GM10847 (cell line): Measurements from ENCODE around the gene KCNE4.

ENCODE experiments used
- POLR2A ChIP-seq: IDR thresholded peaks from 2 replicates; pipeline ENCODE4 v1.6.1; 2011; ENCODE audit not compliant: insufficient read length; ENCODE audit errors: extremely low read depth

The KCNE4 gene

GRCh38 chr2:223086370-223086981, 34.5 kb downstream of the KCNE4 start:
- no peak for TF ChIP-seq POLR2A

- no peak for TF ChIP-seq POLR2A
Measured at GRCh38 chr2:223087466-223087865, 35.5 kb downstream of the KCNE4 start.

DNA sequence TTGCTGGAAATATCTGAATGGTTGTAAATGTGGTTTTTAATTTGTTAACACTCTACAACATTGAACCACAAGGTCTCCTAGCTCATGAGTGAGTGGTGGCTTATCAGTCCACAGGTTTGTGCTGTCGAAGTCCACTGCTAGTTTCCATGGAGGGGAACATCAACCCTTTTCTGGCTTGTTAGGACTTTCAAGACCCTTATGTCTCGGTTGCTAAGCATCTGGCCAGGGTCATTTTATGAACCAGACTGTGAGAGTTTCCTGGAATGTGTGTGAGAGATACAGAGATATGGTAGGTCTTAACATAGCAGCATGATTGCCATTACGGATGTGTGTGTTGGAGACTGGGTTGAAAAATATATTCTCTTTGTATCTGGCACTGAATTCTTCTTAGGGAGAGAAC, 36.9 kb downstream of the KCNE4 start:
- TF ChIP-seq POLR2A = no peak

DNA sequence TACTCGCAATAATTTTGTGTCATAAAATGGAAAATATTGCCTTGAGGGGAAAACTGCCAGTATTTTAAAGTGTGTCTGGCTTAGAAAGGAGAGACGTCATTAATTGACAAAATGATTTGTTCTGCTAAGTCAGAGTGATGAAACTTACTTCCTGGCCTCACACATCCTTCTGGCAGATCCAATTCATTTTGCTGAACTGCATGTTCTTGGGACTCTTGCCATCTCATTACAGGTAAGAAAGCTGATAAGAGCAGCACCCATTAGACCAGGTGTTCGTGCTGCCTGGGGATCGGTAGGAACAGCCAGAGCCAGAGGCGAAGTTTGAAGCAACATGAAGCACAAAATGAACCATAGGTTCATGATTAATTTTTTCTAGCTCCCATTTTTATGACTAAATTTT, 38.0 kb downstream of the KCNE4 start:
- TF ChIP-seq POLR2A = no peak

- no peak for TF ChIP-seq POLR2A
Measured at GRCh38 chr2:223090540-223091235, 38.7 kb downstream of the KCNE4 start.

GRCh38 chr2:223092667-223093066, 40.7 kb downstream of the KCNE4 start:
- no peak for TF ChIP-seq POLR2A

DNA sequence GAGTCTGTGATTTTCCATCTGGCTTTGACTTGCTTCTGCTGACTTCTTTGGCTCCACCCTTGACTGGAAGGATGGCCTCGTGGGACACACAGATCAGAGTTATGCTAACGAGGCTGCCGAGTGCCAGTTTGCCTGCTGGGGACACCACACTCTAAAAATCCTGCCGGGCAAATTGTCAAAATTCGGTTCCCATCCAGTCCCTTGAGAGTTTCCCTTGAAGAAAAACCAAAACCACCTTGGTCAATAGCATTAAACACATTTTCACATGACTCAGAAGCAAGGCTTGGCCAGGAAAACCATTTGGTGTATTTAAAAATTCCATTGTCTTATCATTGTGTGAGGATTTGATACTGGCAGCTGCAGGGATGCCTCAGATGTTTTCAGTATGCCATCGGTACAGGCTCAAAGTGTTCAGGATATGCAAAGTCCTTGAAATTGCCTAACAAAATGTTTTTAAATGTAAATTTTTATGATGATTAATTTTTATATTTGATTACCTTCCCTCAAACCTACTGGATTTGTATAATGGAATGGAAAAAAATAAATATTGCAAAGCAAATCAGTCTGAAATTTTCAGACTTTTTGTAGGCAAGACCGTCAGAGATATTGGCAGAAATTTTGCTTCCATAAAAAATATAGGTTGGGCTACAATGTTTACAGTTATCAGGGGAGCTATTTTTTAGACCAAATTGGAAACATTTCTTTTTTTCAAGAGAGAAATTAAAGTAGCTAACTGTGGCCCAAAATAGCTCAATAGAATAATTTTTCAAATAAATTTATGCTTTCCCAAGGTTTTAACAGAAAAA, 41.6 kb downstream of the KCNE4 start:
- TF ChIP-seq POLR2A = no peak

DNA sequence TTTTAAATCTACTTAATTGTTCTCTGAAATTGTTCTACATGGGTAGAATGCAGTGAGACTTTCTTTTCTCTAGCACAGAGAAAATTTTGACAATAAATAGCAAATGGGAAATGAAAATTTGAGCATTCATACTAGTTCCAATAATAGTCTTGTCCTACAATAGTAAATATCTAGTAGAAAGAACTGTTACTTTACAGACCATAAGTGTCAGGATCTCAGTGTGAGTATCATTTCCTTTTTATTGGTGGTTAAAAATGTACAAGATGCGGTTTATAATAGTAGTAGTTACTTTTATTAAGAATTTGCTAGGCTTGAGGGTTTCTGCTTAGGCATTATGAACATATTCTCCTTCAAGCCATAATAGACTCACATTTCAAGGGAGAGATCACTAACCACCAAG, 43.2 kb downstream of the KCNE4 start:
- no peak for TF ChIP-seq POLR2A

DNA sequence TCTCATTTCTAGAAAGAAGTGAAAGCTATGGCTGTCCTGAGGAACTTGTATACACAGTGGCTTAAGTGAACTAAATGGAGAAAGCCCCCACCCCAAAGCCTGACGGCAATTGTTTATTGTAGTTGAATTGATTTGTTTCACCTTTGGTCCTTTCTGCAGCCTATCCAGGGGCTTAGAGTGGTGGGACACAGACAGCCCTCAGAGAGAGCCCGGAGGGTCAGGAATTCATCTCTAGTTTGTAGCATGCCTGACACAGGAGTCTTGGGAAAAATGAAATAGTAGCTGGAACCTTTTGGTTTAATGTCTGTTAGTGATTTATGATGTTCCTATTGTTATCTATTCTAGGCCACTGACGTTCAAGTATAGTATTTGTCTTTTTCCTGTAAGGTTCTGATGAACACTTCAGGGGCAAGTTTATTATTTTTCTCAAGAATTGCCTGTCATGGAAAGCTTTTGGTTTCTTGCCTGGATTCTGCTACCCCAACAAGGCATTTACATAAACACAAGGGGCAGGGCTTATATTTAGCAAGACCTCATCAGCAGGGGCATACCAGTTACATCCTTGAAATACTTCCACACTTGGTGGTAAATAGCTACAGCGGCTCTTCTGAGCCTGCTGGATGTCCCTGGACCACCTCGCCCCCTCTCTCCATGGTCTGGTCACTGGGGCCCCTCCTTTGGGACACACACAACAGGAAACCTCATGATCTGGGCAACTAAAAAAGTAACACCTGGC, 44.4 kb downstream of the KCNE4 start:
- no peak for TF ChIP-seq POLR2A

GRCh38 chr2:223097888-223098383, 45.9 kb downstream of the KCNE4 start:
- no peak for TF ChIP-seq POLR2A

DNA sequence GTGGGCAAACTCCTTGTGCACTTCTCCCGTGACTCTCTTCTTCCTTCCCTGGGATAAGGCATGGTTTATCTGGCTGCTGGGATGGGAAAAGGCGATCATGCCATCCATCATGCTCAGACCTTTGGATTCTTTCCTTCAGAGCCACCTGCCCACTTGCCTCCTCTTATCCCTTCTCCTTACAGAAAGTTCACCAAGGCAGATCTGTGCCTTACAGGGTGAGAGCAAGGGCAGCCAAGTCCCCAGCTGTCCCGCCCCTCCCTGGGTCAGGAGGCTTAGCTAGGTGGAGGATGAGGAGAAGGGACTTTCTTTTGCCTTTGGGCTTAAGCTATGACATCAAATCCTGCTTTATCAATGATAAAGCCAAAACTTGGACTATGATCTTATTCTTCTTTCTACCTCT, 47.6 kb downstream of the KCNE4 start:
- no peak for TF ChIP-seq POLR2A

DNA sequence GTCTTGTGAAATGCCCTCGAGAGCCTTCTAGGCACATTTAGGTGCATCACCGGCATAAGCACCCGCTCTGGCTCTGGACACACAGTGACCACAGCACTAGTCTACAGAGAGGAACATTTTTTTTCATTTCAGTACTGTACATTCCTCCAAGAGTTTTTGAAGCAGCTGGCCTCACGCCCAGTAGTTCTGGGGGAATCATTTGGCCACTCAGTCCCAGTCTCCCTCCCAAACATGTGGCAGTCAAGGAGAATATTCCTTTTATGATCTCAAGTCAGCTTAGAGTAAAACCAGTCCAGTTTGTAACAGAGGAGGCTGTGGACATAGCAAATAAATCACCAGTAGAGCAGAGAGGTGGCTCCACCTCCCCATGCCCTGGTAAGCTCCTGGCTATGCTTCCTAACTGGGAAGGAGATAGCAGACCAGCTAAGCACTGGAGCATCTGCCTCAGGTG, 48.1 kb downstream of the KCNE4 start:
- TF ChIP-seq POLR2A = no peak

DNA sequence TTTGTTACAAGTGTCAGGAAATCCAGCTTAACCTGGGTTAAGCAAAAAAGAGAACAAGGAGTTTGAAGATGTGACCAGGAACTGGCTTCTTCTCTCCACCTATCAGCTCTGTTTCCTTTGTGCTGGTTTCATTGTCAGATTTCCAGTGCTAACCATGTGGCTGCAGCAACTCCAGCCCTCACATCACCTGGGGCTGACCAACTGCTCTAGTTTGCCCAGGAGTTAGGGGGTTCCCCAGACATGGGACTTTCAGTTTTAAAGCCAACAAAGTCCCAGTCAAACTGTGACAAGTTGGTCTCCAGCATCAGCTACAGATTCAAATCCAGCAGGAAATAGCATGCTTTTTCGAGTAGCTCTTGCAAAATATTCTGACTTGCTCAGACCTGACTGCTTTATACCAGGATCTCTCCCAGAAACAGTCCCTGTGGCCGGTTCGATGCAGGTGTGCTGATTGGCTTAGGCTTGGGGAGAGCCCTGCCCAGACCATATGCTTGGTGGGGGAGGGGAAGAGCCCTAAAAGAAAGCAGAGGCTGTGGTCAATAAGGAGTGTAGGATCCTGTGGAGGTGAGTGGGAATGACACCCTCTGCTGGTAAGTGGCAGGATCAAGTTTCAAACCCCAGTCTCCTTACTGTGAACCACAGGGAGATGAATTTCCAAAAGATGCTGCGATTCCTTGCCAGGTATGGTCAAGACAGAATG, 49.5 kb downstream of the KCNE4 start:
- TF ChIP-seq POLR2A = no peak

DNA sequence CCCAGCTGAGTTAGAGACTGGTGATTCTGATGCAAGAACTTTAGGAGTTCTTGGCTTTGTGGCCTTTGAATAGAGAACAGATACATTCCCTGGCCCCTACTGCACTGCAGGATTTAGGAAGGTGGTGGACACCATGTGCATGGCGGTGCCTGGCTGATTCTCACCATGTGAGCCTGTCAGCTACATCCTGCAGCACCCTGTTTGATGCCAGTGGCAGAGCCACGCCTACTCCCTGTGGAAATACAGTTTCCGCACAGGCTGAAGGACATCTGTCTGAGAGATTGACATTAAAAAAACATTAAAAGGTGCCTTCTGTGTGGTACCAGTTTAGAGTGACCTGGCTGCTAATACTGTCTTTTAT, 50.0 kb downstream of the KCNE4 start:
- TF ChIP-seq POLR2A = no peak

- no peak for TF ChIP-seq POLR2A
Measured at GRCh38 chr2:223102450-223102849, 50.5 kb downstream of the KCNE4 start.
